ENCODE data around the gene UBE2V1.

DNA sequence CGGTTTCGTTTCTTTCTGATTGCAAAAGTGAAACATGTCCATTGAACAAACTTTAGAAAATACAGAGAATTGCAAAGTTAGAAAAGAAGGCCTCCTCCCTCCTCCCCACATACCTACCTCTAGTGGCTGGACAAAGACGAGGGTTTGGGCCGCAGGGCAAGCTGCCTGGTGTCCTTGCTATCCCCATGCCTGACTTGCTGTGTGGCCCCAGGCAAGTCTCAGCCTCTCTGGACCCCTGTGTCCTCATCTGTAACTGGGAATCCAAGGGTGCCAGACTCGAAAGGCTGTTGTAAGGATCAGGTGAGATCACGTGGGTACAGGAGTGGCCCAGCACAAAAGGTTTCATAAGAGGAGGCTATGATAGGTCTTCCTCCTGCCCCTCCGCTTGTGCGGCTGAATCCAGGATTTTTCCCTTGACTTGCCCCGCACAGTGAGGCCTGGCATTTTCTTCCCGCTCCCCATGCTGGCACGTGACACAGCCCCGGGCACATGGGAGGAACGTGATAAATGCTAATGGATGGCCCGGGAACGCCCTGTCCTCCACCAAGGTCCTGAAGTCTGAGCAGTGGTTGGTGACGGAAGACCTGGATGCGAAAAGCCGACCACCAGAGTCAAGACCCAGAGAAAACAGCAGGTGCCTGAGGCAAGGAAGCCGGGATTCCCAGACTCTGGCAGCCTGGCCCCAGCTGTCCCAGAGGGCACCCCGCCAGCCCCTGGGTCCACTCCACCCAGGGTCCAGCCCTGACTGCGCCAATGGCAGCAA is 55.8 kb downstream of the UBE2V1 start:
- TF ChIP-seq, protein P1, sequence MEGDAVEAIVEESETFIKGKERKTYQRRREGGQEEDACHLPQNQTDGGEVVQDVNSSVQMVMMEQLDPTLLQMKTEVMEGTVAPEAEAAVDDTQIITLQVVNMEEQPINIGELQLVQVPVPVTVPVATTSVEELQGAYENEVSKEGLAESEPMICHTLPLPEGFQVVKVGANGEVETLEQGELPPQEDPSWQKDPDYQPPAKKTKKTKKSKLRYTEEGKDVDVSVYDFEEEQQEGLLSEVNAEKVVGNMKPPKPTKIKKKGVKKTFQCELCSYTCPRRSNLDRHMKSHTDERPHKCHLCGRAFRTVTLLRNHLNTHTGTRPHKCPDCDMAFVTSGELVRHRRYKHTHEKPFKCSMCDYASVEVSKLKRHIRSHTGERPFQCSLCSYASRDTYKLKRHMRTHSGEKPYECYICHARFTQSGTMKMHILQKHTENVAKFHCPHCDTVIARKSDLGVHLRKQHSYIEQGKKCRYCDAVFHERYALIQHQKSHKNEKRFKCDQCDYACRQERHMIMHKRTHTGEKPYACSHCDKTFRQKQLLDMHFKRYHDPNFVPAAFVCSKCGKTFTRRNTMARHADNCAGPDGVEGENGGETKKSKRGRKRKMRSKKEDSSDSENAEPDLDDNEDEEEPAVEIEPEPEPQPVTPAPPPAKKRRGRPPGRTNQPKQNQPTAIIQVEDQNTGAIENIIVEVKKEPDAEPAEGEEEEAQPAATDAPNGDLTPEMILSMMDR (IDR thresholded peaks at IDR 0.05): no peak
- TF ChIP-seq EP300 (IDR thresholded peaks at IDR 0.05) (no peak), POLR2A (IDR thresholded peaks at IDR 0.05) (no peak)
